BE2C (cell line): Measurements from ENCODE around the gene KLHDC7B.

Source experiments
- DNase-seq: peaks from one replicate; pipeline ENCODE4 v3.0.0-alpha.2; 2020
- H3K27me3 ChIP-seq: fragments of 250-450 bp; sonication (Bioruptor Pico); 2 replicates; pipeline ENCODE4 v1.5.1; 2020; ENCODE audit warnings: mild to moderate bottlenecking
- H3K36me3 ChIP-seq: fragments of 250-450 bp; sonication (Bioruptor Pico); 2 replicates; pipeline ENCODE4 v1.5.1; 2020; ENCODE audit warnings: mild to moderate bottlenecking
- H3K4me1 ChIP-seq: fragments of 250-450 bp; sonication (Bioruptor Pico); 2 replicates; pipeline ENCODE4 v1.5.1; 2020
- H3K4me3 ChIP-seq: 2 replicates; pipeline ENCODE4 v1.5.1; 2011; ENCODE audit warnings: low read depth, low read length
- H3K9me3 ChIP-seq: fragments of 250-450 bp; sonication (Bioruptor Pico); 2 replicates; pipeline ENCODE4 v1.5.1; 2020
- TF ChIP-seq, protein P1 (sequence below): IDR thresholded peaks from 2 replicates; pipeline ENCODE4 v1.5.1; 2012; ENCODE audit warnings: mild to moderate bottlenecking, low read depth, low read length

Gene KLHDC7B

DNA sequence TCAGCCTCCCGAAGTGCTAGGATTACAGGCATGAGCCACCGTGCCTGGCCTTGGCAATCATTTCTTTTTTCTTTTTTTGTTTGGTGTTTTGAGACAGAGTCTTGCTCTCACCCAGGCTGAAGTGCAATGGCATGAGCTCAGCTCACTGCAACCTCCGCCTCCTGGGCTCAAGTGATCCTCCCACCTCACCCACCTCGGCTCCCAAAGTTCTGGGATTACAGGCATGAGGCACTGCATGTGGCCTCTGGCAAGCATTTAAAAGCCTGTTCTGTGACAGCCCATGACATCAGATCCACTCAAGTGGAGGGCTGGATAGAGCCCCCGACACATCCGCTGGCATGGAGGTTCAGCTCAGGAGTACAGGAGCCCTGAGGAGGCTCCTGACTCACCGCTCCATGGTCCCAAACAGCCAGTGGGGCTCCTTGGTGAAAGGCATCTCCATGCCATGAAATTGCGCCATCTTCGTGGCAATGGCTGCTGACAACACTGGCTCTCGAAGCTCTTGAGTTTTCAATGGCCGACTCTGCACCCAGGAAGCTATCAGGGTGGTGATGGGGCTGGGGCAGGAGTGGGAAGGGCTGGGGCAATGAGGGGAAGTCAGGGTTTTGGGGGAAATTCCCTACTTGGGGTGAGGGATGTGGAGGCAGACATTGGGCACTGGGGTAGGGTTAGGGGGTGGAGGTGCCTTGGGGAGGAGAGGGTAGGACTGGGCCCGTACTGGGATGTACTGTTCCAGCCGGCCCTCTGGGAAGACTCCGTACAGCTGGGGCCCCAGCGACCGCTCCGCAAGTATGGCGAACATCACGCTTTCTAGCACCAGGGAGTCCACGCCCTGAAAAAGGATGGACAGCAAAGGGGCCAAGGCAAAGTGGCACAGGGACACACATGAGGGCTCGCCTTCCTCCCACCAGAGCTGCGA, 35.6 kb downstream of the KLHDC7B start:
- H3K9me3 ChIP-seq = no peaks in the 10 kb centered on the region
- H3K27me3 ChIP-seq = no peaks in the 10 kb centered on the region
- TF ChIP-seq, protein P1, sequence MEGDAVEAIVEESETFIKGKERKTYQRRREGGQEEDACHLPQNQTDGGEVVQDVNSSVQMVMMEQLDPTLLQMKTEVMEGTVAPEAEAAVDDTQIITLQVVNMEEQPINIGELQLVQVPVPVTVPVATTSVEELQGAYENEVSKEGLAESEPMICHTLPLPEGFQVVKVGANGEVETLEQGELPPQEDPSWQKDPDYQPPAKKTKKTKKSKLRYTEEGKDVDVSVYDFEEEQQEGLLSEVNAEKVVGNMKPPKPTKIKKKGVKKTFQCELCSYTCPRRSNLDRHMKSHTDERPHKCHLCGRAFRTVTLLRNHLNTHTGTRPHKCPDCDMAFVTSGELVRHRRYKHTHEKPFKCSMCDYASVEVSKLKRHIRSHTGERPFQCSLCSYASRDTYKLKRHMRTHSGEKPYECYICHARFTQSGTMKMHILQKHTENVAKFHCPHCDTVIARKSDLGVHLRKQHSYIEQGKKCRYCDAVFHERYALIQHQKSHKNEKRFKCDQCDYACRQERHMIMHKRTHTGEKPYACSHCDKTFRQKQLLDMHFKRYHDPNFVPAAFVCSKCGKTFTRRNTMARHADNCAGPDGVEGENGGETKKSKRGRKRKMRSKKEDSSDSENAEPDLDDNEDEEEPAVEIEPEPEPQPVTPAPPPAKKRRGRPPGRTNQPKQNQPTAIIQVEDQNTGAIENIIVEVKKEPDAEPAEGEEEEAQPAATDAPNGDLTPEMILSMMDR = no peak
- peak overlapping the region; percentile 81 for H3K4me3 ChIP-seq
- DNase-seq = no peak
- H3K36me3 ChIP-seq = 0 out of 2 replicates have a peak, but pooled peaks cover 3% of the 10 kb centered on the region
- H3K4me1 ChIP-seq = no peaks in the 10 kb centered on the region

DNA sequence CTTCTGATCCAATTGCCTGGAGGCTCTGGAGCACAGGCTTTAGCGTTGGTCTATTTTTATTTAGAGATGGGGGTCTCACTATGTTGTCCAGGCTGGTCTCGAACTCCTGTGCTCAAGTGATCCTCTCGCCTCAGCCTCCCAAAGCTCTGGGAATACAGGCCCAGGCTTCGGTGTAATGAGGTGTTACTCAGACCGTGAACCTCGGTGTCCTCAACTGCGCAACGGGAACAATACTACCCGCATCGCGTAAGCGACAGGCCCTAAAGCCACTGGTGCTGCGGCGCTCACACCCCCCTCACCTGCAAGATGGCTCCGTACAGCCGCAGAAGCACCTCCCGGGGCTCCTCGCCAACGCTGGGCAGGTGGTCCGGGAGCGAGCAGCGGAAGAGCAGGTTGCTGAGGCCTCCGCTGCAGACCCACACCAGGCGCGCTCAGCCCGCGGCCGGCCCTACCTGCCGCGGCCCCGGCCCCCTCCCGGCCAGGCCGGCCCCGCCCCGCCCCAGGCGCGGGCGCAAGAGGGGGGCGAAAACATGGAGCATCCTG, 36.3 kb downstream of the KLHDC7B start:
- H3K9me3 ChIP-seq = no peaks in the 10 kb centered on the region
- H3K4me1 ChIP-seq = no peaks in the 10 kb centered on the region
- TF ChIP-seq, protein P1 = no peak
- H3K36me3 ChIP-seq = 0 out of 2 replicates have a peak, but pooled peaks cover 3% of the 10 kb centered on the region
- no peak for DNase-seq
- H3K27me3 ChIP-seq = no peaks in the 10 kb centered on the region
- H3K4me3 ChIP-seq = peak overlapping the region; percentile 81

DNA sequence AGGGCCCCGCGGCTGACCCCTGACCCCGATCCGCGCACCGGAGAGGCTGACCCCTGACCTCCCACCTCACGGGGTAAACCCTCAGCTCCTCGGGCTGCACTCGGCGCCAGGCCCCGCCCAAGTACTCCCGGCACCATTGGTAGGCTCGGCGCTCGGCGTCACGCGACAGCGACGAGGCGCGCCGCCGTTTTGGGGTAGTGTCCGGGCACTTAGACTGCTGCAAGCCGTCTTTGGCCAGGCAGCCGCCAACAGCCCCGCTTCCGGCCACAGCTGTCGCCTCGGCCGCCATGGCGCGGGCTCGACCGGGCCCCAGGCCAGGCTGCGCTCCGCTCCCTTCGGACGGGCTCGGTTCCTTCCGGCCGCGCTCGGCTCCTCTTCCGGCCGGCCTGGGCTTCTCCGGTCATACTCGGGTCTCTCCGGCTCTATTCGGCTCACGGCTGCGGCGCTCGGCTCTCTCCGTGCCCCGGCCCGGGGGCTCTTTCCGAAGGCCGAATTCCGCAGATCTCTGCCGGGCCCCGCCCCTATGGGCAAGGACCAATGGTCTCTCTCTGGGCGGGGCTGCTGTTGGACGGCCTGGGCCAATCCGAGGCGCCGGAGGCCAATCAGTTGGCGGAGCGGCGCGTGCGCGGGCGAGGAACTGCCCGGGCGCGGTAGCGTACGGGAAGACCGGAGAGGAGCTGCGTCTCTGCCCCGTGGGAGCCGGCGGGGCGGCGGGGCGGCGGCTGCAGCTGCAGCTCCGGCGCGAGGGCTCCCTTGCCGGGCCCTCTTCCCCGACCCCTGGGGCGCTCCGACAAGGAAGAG, 37.0 kb downstream of the KLHDC7B start, which contains the start of gene CHKB:
Gene CHKB (minus strand): TSS at position 357 of the 801 bp plus-strand sequence. CDS start 68 bp downstream, at position 289.
- TF ChIP-seq, protein P1 = no peak
- no peaks in the 10 kb centered on the region for H3K9me3 ChIP-seq
- no peaks in the 10 kb centered on the region for H3K4me1 ChIP-seq
- H3K36me3 ChIP-seq = 0 out of 2 replicates have a peak, but pooled peaks cover 3% of the 10 kb centered on the region
- DNase-seq = peak; percentile 100
- no peaks in the 10 kb centered on the region for H3K27me3 ChIP-seq
- H3K4me3 ChIP-seq = peak within 1 kb of the TSS; percentile 81

DNA sequence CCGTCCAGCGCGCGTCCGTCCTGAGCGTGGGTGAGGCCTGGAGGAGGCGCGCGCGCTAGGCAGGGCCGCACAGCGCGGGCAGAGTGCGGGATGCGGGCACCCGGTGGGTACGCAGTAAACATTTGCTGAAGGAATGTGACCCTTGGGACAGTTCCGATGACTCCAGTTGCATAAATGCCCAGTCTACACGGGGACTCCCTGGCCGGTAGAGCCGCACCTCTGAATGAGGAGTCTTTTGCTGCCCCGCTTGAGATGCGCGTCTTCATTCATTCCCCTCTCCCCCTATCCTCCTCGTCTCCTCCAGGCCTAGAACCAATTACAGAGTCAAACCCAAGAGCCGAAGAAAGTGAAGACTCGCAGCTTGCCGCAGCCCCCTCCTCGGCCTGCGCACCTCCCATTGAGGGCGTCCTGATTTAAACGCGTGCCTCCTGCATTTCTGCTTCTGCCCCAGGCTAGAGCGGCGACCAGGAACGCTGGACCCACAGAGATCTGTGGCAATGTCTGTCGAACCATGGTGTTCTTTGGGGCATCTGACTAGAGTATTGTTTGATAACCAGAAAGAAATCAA, 37.7 kb downstream of the KLHDC7B start:
- Histone ChIP-seq H3K36me3 (0 out of 2 replicates have a peak, but pooled peaks cover 3% of the 10 kb centered on the region), H3K9me3 (no peaks in the 10 kb centered on the region), H3K27me3 (no peaks in the 10 kb centered on the region), H3K4me3 (peak overlapping the region; percentile 81), H3K4me1 (no peaks in the 10 kb centered on the region)
- DNase-seq = no peak
- TF ChIP-seq, protein P1 = no peak

DNA sequence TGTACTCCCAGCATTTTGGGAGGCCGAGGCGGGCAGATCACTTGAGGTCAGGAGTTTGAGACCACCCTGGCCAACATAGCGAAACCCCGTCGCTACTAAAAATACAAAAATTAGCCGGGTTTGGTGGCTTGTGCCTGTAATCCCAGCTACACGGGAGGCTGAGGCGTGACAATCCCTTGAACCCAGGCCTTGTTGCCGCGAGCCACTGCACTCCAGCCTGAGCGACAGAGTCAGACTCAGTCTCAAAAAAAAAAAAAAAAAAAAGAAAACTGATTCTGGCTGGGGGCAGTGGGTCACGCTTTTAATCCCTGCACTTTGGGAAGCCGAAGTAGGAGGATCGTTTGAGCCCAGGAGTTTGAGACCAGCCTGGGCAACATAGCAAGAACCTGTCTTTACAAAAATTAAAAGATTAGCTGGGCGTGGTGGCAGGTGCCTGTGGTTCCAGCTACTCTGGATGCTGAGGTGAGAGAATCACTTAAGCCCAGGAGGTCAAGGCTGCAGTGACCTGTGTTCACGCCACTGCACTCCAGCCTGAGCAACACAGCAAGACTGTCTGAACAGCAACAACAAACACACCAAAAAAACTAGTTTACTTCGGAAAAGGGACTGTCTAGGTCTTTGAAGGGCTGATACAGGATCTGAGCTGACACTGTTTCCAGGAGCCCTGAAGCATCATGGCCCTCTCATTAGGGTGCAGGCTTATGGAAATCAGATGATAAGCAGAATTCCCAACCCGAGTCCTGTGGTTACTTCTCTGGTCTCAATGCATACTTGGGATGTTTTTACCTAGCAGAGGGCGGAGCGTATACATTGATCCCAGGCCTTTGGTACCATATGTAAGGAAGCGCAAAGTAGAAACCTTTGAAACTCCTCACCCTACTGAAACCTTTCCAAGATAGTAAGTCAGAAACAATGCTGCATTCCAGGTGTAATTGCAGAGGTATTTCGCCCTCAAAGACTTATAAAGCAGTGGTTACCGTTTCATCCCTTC, 38.7 kb downstream of the KLHDC7B start:
- Histone ChIP-seq H3K4me1 (no peaks in the 10 kb centered on the region), H3K9me3 (no peaks in the 10 kb centered on the region), H3K4me3 (no peak overlapping the region), H3K36me3 (0 out of 2 replicates have a peak, but pooled peaks cover 3% of the 10 kb centered on the region), H3K27me3 (peaks cover 7% of the 10 kb centered on the region)
- TF ChIP-seq, protein P1 = no peak
- DNase-seq = no peak
